Right cardiac atrium (tissue), 5 donors: ENCODE results near the gene HPCAL1. TPM values are rescaled to one million over a fixed set of nuclear protein-coding genes. Genes with fewer than 3 reads are reported as not detected.

Experiments
- ATAC-seq, 2 donors: fragments of 200-7000 bp; cut with Tn5 transposase; one replicate each; pipeline versions ENCODE4 v1.8.0 to v1.9.1; 2020; ENCODE audit warnings: moderate library complexity in 2 of 2, mild to moderate bottlenecking in 1 of 2
- DNase-seq, 3 donors: peaks; one replicate each; pipeline ENCODE4 v3.0.0-alpha.2; 2020
- H3K27ac ChIP-seq: one replicate; pipeline ENCODE4 v1.5.1; 2013; ENCODE audit warnings: mild to moderate bottlenecking, low read length, control low read depth, moderate library complexity
- H3K27me3 ChIP-seq: one replicate; pipeline ENCODE4 v1.6.1; 2013; ENCODE audit not compliant: control insufficient read depth, insufficient read depth
- H3K4me1 ChIP-seq: one replicate; pipeline ENCODE4 v1.6.1; 2013; ENCODE audit warnings: low read length; ENCODE audit not compliant: control insufficient read depth, insufficient read depth
- H3K4me3 ChIP-seq: one replicate; pipeline ENCODE4 v1.5.1; 2013; ENCODE audit warnings: low read length, control low read depth
- H3K9me3 ChIP-seq: one replicate; pipeline ENCODE4 v1.6.1; 2013; ENCODE audit warnings: low read length; ENCODE audit not compliant: control insufficient read depth
- WGBS: extraction: QIAGEN DNeasy Blood & Tissue Kit; methylation state at CpG from one replicate; pipeline ENCODE4 v1.1.7; 2013; 5-methylcytosine and 5-hydroxymethylcytosine counted together
- intact Hi-C, 4 donors: fragments of 100-400 bp; cut with DNase I; formaldehyde crosslinking; loops; one replicate each; pipeline versions ENCODE4 v1.11.0 to v1.14.0; 2022 to 2023
- polyA plus RNA-seq: library from polyadenylated mRNA; stranded (reverse); fragments of 200-250 nt; gene quantifications from one replicate; pipeline ENCODE4 v1.2.3, GENCODE V29; 2013
- total RNA-seq, 4 donors: library from RNA; stranded (reverse); fragmentation: NEBNext Ultra II Directional; extraction: Animal tissue kit (Norgen Biotek cat#: 25700); gene quantifications; one replicate each; pipeline ENCODE4 v1.2.1, GENCODE V29; 2021
- donor health status: healthy with polysubstance abuse.
- donor health status: DM: no; HTN: yes; CAD: no.
- donor health status: DM: no; HTN: no; CAD: no.
- donor health status: DM: no; HTN: yes; CAD: no; lungs with severe emphysema.
- donor health status: DM: yes; HTN: yes; CAD: no.

Gene HPCAL1
- total and polyA plus RNA-seq, 5 donors: 18.5 to 32.2 (median 25.1) TPM

GRCh38 chr2:10352361-10352760 is 49.7 kb downstream of the HPCAL1 start:
- intact Hi-C loops: no loop called here
- Histone ChIP-seq H3K27ac (no peak overlapping the region), H3K4me1 (no peaks in the 10 kb centered on the region), H3K27me3 (no peaks in the 10 kb centered on the region), H3K9me3 (no peaks in the 10 kb centered on the region), H3K4me3 (no peak overlapping the region)
- DNase-seq (no peak), ATAC-seq (no peak)
- WGBS: 74% methylated on average over 5 of the region's 5 CpGs

GRCh38 chr2:10352972-10353371 is 50.3 kb downstream of the HPCAL1 start:
- no peaks in the 10 kb centered on the region for H3K4me1 ChIP-seq
- no peak overlapping the region for H3K4me3 ChIP-seq
- DNase-seq (no peak), ATAC-seq (no peak)
- WGBS: 94% methylated on average over 7 of the region's 7 CpGs
- H3K27me3 ChIP-seq: no peaks in the 10 kb centered on the region
- H3K9me3 ChIP-seq: no peaks in the 10 kb centered on the region
- no peak overlapping the region for H3K27ac ChIP-seq
- intact Hi-C loops: no loop called here

- no peak overlapping the region for H3K4me3 ChIP-seq
- no peak for DNase-seq
- ATAC-seq: no peak
- H3K4me1 ChIP-seq: no peaks in the 10 kb centered on the region
- WGBS: 93% methylated on average over 9 of the region's 9 CpGs
- intact Hi-C loops: no loop called here
- no peaks in the 10 kb centered on the region for H3K27me3 ChIP-seq
- no peaks in the 10 kb centered on the region for H3K9me3 ChIP-seq
- H3K27ac ChIP-seq: no peak overlapping the region
Measured at GRCh38 chr2:10353931-10354330, 51.2 kb downstream of the HPCAL1 start.

GRCh38 chr2:10354399-10354798 is 51.7 kb downstream of the HPCAL1 start:
- H3K4me1 ChIP-seq: no peaks in the 10 kb centered on the region
- no peak overlapping the region for H3K27ac ChIP-seq
- intact Hi-C loops: no loop called here
- H3K9me3 ChIP-seq: no peaks in the 10 kb centered on the region
- 91% methylated on average over 10 of the region's 10 CpGs for WGBS
- ATAC-seq (no peak), DNase-seq (no peak)
- no peaks in the 10 kb centered on the region for H3K27me3 ChIP-seq
- no peak overlapping the region for H3K4me3 ChIP-seq

- intact Hi-C loops: no loop called here
- ATAC-seq: no peak
- WGBS: 92% methylated on average over 16 of the region's 16 CpGs
Measured at GRCh38 chr2:10355471-10356438, 53.1 kb downstream of the HPCAL1 start.

GRCh38 chr2:10356439-10356811 is 53.7 kb downstream of the HPCAL1 start:
- H3K9me3 ChIP-seq: no peaks in the 10 kb centered on the region
- H3K27ac ChIP-seq: no peak overlapping the region
- no peaks in the 10 kb centered on the region for H3K4me1 ChIP-seq
- intact Hi-C loops: no loop called here
- DNase-seq (no peak), ATAC-seq (no peak)
- 89% methylated on average over 8 of the region's 8 CpGs for WGBS
- no peak overlapping the region for H3K4me3 ChIP-seq
- H3K27me3 ChIP-seq: no peaks in the 10 kb centered on the region

More at GRCh38 chr2:10355471-10356438, 53.1 kb downstream of the HPCAL1 start:
- Histone ChIP-seq H3K27me3 (no peaks in the 10 kb centered on the region), H3K4me3 (no peak overlapping the region), H3K9me3 (no peaks in the 10 kb centered on the region), H3K4me1 (no peaks in the 10 kb centered on the region), H3K27ac (no peak overlapping the region)
- DNase-seq: no peak

- Histone ChIP-seq H3K9me3 (no peaks in the 10 kb centered on the region), H3K4me1 (no peaks in the 10 kb centered on the region), H3K27ac (no peak overlapping the region), H3K27me3 (no peaks in the 10 kb centered on the region), H3K4me3 (no peak overlapping the region)
- intact Hi-C loops: no loop called here
- ATAC-seq: no peak
- DNase-seq: no peak
- 89% methylated on average over 24 of the region's 24 CpGs for WGBS
Measured at GRCh38 chr2:10357193-10358169, 54.8 kb downstream of the HPCAL1 start.

- ATAC-seq (no peak), DNase-seq (no peak)
- 91% methylated on average over 8 of the region's 8 CpGs for WGBS
- no peaks in the 10 kb centered on the region for H3K9me3 ChIP-seq
- no peak overlapping the region for H3K4me3 ChIP-seq
- no peaks in the 10 kb centered on the region for H3K4me1 ChIP-seq
- intact Hi-C loops: no loop called here
- no peak overlapping the region for H3K27ac ChIP-seq
- no peaks in the 10 kb centered on the region for H3K27me3 ChIP-seq
Measured at GRCh38 chr2:10359246-10359645, 56.5 kb downstream of the HPCAL1 start.

GRCh38 chr2:10359731-10360329 is 57.1 kb downstream of the HPCAL1 start:
- no peaks in the 10 kb centered on the region for H3K27me3 ChIP-seq
- H3K4me3 ChIP-seq: no peak overlapping the region
- H3K9me3 ChIP-seq: no peaks in the 10 kb centered on the region
- intact Hi-C loops: no loop called here
- no peak for ATAC-seq
- no peak for DNase-seq
- no peaks in the 10 kb centered on the region for H3K4me1 ChIP-seq
- no peak overlapping the region for H3K27ac ChIP-seq
- WGBS: 92% methylated on average over 21 of the region's 21 CpGs

- WGBS: 97% methylated on average over 8 of the region's 8 CpGs
- ATAC-seq: no peak
Measured at GRCh38 chr2:10360460-10360849, 57.8 kb downstream of the HPCAL1 start.

More at GRCh38 chr2:10360460-10360849, 57.8 kb downstream of the HPCAL1 start:
- Histone ChIP-seq H3K27ac (no peak overlapping the region), H3K4me3 (no peak overlapping the region), H3K27me3 (no peaks in the 10 kb centered on the region), H3K4me1 (no peaks in the 10 kb centered on the region), H3K9me3 (no peaks in the 10 kb centered on the region)
- intact Hi-C loops: no loop called here
- no peak for DNase-seq
